GM12865 (cell line): ENCODE data around the gene GAREM1.

Experiments
- DNase-seq: peaks from one replicate; pipeline ENCODE4 v3.0.0; 2010; ENCODE audit warnings: low read depth
- H3K4me3 ChIP-seq: 2 replicates; pipeline ENCODE4 v1.5.1; 2011; ENCODE audit warnings: mild to moderate bottlenecking, low read depth, low read length, control low read depth
- TF ChIP-seq, protein P1 (sequence below): IDR thresholded peaks from 2 replicates; pipeline ENCODE4 v1.5.1; 2011; ENCODE audit warnings: low read length, control low read depth, low read depth, inconsistent platforms; ENCODE audit not compliant: insufficient read depth; ENCODE audit errors: missing control alignments

The GAREM1 gene

DNA sequence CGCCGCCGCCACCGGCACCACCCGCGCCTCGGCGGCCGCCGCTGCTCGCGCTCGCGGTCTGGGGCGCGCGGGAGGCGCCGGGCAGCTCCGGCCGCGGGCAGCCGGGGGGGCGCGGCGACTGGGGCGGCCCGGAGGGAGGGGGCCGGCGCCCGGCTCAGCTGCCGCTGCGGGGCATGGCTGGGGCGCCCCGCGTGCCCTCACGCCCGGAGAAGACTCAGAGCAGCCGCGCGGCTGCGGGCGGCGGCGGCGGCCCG lies 295 bp downstream of the GAREM1 start:
- no peak for DNase-seq
- H3K4me3 ChIP-seq, result peak overlapping the region; percentile 40
- TF ChIP-seq, protein P1, sequence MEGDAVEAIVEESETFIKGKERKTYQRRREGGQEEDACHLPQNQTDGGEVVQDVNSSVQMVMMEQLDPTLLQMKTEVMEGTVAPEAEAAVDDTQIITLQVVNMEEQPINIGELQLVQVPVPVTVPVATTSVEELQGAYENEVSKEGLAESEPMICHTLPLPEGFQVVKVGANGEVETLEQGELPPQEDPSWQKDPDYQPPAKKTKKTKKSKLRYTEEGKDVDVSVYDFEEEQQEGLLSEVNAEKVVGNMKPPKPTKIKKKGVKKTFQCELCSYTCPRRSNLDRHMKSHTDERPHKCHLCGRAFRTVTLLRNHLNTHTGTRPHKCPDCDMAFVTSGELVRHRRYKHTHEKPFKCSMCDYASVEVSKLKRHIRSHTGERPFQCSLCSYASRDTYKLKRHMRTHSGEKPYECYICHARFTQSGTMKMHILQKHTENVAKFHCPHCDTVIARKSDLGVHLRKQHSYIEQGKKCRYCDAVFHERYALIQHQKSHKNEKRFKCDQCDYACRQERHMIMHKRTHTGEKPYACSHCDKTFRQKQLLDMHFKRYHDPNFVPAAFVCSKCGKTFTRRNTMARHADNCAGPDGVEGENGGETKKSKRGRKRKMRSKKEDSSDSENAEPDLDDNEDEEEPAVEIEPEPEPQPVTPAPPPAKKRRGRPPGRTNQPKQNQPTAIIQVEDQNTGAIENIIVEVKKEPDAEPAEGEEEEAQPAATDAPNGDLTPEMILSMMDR, result no peak

DNA sequence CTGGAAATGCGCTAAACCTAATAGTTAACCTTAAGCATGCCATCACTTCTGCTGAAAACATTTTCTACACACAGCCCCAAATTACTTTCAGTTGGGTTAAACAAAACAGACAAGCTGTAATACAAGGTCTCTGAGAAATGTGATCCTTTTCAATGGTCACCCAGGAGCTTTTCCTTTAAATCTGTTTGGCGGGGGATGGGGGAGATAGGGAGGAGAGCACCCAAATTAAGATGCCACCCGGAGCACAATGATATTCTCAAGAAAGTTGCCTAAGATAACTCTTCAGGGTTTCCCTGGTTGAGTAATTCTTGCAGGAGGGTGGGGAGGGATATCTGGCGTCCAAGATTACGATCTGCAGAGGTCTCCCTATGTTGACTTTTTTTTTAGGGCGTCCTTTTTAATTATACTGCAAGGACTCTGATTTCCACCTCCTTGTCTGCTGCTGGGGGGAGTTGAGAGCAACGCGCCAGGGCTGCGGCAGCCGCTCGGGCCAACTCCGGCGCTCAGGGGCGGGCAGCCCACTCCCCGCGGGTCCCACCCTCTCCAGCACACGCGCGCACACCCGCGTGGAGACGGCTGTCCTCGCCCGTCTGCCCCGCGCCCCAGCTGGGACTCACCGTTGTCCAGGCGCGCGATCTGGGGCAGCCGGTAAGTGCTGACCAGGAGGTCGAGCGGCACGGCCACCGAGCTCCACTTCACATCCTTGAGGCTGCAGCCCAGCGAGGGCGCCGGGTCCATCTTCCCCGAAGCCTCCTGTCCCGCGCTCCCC lies 807 bp downstream of the GAREM1 start:
- TF ChIP-seq, protein P1, result no peak
- H3K4me3 ChIP-seq, result peak overlapping the region; percentile 40
- DNase-seq, result peak; percentile 21

DNA sequence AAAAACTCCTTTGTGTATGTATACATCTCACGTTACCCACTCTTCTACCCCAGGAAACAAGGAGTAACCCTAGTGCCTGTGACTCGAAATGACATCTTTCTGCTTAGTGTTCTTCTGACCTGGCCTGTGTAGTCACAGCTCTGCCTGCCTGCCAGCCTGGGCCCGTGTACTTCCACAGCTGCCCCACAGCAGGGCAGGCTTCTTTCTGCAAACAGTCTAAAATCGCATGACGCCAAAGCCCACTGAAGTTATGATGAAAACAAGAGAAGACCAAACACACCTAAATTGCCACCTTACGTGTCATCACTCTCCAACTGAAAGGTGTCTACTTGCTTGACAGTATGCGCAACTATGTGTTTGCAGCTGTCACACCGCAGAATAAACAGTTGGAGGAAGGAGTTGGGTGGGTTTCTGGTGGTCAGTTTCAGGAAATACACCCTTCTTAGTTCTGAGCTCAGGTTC lies 1.5 kb downstream of the GAREM1 start:
- no peak for DNase-seq
- TF ChIP-seq, protein P1, result no peak
- no peak overlapping the region for H3K4me3 ChIP-seq

DNA sequence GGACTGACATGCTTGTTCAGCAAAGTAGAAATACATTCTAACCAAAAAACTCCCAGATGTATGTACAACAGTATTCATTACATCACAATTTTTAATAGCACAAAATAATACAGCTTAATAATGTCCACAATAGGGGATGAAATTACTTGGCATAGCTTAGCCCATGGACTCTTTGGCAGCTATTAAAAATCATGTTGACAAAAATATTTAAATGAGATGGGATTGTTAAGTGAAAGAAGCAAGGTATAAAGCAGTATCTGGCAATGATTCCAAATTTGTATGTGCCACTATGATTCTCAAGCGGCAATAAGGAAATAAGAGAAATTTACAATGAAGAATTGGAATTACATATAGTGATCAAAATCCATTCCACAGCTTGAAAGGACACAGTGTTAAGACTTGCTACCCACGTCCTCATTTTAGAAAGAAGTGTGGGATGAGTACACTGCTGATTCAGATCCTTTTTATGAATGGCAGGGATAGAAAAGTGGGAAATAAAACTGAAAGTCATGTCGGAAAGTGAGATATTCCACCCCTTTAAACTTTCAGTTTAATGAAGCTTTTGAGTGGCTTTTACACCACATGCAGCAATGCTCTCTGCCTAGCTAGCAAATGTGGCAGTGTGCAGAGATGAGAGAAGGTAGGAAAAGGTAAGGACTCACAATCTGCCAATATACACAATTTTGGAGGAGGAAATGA lies 2.4 kb downstream of the GAREM1 start:
- no peak for DNase-seq
- TF ChIP-seq, protein P1, result no peak
- H3K4me3 ChIP-seq, result no peak overlapping the region

DNA sequence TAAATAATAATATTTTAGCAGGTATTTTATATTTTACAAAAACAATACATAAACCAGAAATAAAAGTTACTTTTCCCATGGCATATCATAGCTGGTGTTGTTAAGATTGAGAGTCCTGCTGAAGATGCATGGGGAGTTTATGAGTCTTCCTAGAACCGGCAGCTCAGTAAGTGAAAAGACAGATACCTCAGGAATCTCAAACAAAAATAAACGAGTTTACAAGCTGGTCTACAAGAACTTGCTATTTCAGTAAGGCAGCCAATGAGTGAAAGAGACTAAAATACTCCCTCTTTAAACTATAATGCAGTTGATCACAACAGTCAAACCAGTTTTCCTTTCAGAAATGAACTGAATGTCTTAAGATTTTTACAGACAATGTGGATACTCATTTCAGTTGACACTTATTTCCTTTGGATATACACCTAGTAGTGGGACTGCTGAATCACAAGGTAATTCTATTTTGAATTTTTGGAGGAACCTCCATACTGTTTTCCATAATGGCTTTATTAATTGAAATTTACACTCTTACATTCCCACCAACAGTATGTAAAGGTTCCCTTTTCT lies 8.9 kb downstream of the GAREM1 start:
- TF ChIP-seq, protein P1, result no peak
- DNase-seq, result no peak
- H3K4me3 ChIP-seq, result no peak overlapping the region

DNA sequence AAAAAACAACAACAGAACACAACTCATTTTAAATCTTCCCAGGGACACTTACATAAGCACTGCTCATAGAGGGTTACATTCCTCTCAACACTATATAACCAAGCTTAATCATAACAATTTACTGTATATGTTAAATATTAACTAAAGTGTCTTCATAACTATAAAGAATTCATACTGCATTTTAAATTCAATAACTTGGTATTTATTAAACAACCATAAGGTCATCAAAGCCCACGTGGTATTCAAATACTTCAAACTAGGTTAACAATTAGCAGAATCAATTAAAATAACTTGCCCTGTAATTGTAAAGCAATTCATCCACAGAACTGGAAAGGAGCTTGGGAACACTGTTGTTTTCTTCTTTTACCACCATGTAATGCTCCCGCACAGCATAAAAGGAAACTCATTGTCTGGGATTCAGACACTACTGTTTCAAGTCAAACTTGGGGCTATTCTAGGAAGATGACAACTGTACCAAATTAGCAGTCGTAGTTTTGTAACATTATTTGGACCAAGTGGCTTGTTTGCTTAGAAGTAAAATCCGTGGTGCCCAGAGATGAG lies 10.4 kb downstream of the GAREM1 start:
- no peak overlapping the region for H3K4me3 ChIP-seq
- no peak for DNase-seq
- TF ChIP-seq, protein P1, result no peak
